GM12872 (cell line): ENCODE results near the gene ARFIP1.

Experiments
- CTCF ChIP-seq: IDR thresholded peaks from 3 replicates; pipeline ENCODE4 v1.5.1; 2011; ENCODE audit warnings: low read depth, mild to moderate bottlenecking, low read length, moderate library complexity; ENCODE audit not compliant: insufficient read depth

The ARFIP1 gene

GRCh38 chr4:152849350-152849749 is 69.6 kb downstream of the ARFIP1 start:
- no peak for TF ChIP-seq CTCF

GRCh38 chr4:152850377-152850776 is 70.6 kb downstream of the ARFIP1 start:
- TF ChIP-seq CTCF = no peak

GRCh38 chr4:152851226-152851625 is 71.5 kb downstream of the ARFIP1 start:
- TF ChIP-seq CTCF = no peak

GRCh38 chr4:152853293-152853692 is 73.5 kb downstream of the ARFIP1 start:
- no peak for TF ChIP-seq CTCF

GRCh38 chr4:152856960-152857359 is 77.2 kb downstream of the ARFIP1 start:
- no peak for TF ChIP-seq CTCF

GRCh38 chr4:152858934-152859333 is 79.2 kb downstream of the ARFIP1 start:
- no peak for TF ChIP-seq CTCF

GRCh38 chr4:152860046-152860445 is 80.3 kb downstream of the ARFIP1 start:
- TF ChIP-seq CTCF = no peak

- no peak for TF ChIP-seq CTCF
Measured at GRCh38 chr4:152862608-152863007, 82.9 kb downstream of the ARFIP1 start.
